HepG2 (cell line): Measurements from ENCODE around the gene IL16. TPM values are rescaled to one million over a fixed set of nuclear protein-coding genes. Genes with fewer than 3 reads are reported as not detected.

Source experiments
- ATAC-seq: fragments of 200-7000 bp; cut with Tn5 transposase; 3 replicates; pipeline ENCODE4 v1.9.1; 2020; ENCODE audit warnings: mild to moderate bottlenecking, moderate library complexity
- BruUV-seq: library from RNA; stranded (reverse); fragments of 400-500 nt; replicated peaks from 2 replicates; lab custom pipeline; 2021; lab: Mats Ljungman, UMichigan
- CTCF ChIA-PET: fragments of 300-600 bp; formaldehyde crosslinking; extraction: SDS; loops from one replicate; lab custom pipeline; 2021; ENCODE audit warnings: low total read pairs, inconsistent platforms, low intra/inter-chr PET ratio; lab: Yijun Ruan, JAX
- POLR2A ChIA-PET: fragments of 350-600 bp; sonication (Branson Sonifier 250); formaldehyde crosslinking; loops from one replicate; lab custom pipeline; 2020; ENCODE audit warnings: antibody characterized with exemption, inconsistent platforms; lab: Yijun Ruan, JAX
- DNase-seq: peaks from one replicate; pipeline ENCODE4 v3.0.0-alpha.2; 2015; ENCODE audit warnings: low spot score
- FAIRE-seq: peaks from 3 replicates; lab custom pipeline; 2011; peaks lifted over from hg19 to GRCh38; lab: Jason Lieb, UNC
- H2AFZ ChIP-seq: one replicate; pipeline ENCODE4 v1.6.1; 2011; ENCODE audit warnings: low read length, inconsistent platforms
- H3K27ac ChIP-seq: fragments of 300-600 bp; 3 replicates; pipeline ENCODE4 v1.8.0; 2011; ENCODE audit warnings: mixed run types, mild to moderate bottlenecking, mixed read lengths, low read length, inconsistent platforms; ENCODE audit not compliant: insufficient read depth; ENCODE audit errors: extremely low read length
- H3K27me3 ChIP-seq, 2 experiments: fragments of 200-600 bp in 1 of 2; 2 replicates in 1 of 2; 3 replicates in 1 of 2; pipeline versions ENCODE4 v1.6.0 to v1.8.0; 2011; ENCODE audit warnings: low read length in 2 of 2, mild to moderate bottlenecking in 2 of 2, moderate library complexity in 2 of 2, inconsistent platforms in 1 of 2; ENCODE audit not compliant: insufficient read depth in 2 of 2, control insufficient read depth in 1 of 2
- H3K36me3 ChIP-seq, 2 experiments: fragments of 200-600 bp in 1 of 2; replicated peaks in 1 of 2; 2 replicates in 1 of 2; 3 replicates in 1 of 2; pipeline versions ENCODE4 v1.5.1 to v1.8.0; 2011; ENCODE audit warnings: low read length in 2 of 2, inconsistent platforms in 1 of 2; ENCODE audit not compliant: insufficient read depth in 2 of 2, control insufficient read depth in 1 of 2
- H3K4me1 ChIP-seq: 2 replicates; pipeline ENCODE4 v1.5.1; 2012; ENCODE audit warnings: low read length, inconsistent platforms; ENCODE audit not compliant: insufficient read depth
- H3K4me2 ChIP-seq: 2 replicates; pipeline ENCODE4 v1.6.0; 2011; ENCODE audit warnings: low read depth, low read length, inconsistent platforms
- H3K4me3 ChIP-seq, 3 experiments: fragments of 200-600 bp in 1 of 3; sonication (generic), shearing (Covaris generic) in 1 of 3; replicated peaks in 1 of 3; 2 replicates each; pipeline ENCODE4 v1.5.1; 2011 to 2016; ENCODE audit warnings: low read length in 3 of 3, inconsistent platforms in 2 of 3, low read depth in 2 of 3, mild to moderate bottlenecking in 2 of 3, control low read depth in 1 of 3, mixed read lengths in 1 of 3; ENCODE audit not compliant: insufficient read depth in 1 of 3
- H3K79me2 ChIP-seq: one replicate; pipeline ENCODE4 v1.6.1; 2011; ENCODE audit warnings: low read length, inconsistent platforms; ENCODE audit not compliant: insufficient read depth
- H3K9ac ChIP-seq: 2 replicates; pipeline ENCODE4 v1.6.0; 2011; ENCODE audit warnings: mild to moderate bottlenecking, low read depth, low read length, inconsistent platforms; ENCODE audit not compliant: insufficient read depth
- H3K9me3 ChIP-seq: 2 replicates; pipeline ENCODE4 v1.5.1; 2012; ENCODE audit warnings: mild to moderate bottlenecking, low read length
- H4K20me1 ChIP-seq: 2 replicates; pipeline ENCODE4 v1.6.0; 2011; ENCODE audit warnings: inconsistent platforms, mild to moderate bottlenecking, low read length, moderate library complexity; ENCODE audit not compliant: insufficient read depth
- DMAP1 ChIP-seq: IDR thresholded peaks from 2 replicates; pipeline ENCODE4 v1.6.1; 2016
- KDM6A ChIP-seq: IDR thresholded peaks from 2 replicates; pipeline ENCODE4 v1.6.1; 2016; ENCODE audit warnings: low read depth
- PHF21A ChIP-seq: sonication (generic); formaldehyde crosslinking; IDR thresholded peaks from 2 replicates; pipeline ENCODE4 v1.5.0; 2020; ENCODE audit warnings: mild to moderate bottlenecking, missing genetic modification reagents
- RBM39 ChIP-seq: fragments of 200-400 bp; formaldehyde crosslinking; IDR thresholded peaks from one replicate; pipeline ENCODE4 v1.6.1; 2018; ENCODE audit warnings: antibody characterized with exemption, mild to moderate bottlenecking, low read depth, low read length; ENCODE audit not compliant: poor library complexity, severe bottlenecking
- ZFP36L1 ChIP-seq: sonication (generic); formaldehyde crosslinking; IDR thresholded peaks from 2 replicates; pipeline ENCODE4 v1.8.0; 2022; ENCODE audit warnings: mild to moderate bottlenecking, missing genetic modification reagents, moderate library complexity
- ZNF224 ChIP-seq: sonication (generic); formaldehyde crosslinking; IDR thresholded peaks from 2 replicates; pipeline ENCODE4 v1.5.0; 2020; ENCODE audit warnings: mild to moderate bottlenecking, missing genetic modification reagents
- WGBS: methylation state at CpG from one replicate; pipeline ENCODE4 v1.1.6; 2017; ENCODE audit warnings: low lambda C conversion rate; 5-methylcytosine and 5-hydroxymethylcytosine counted together
- in situ Hi-C: cut with HindIII; loops from 2 replicates; pipeline ENCODE4 v1.10.0; 2017; ENCODE audit warnings: low pct_unique_long_range_greater_than_20kb; ENCODE audit not compliant: extremely low pct_ligation_motif_present
- intact Hi-C: fragments of 100-400 bp; cut with micrococcal nuclease; formaldehyde crosslinking; loops from one replicate; pipeline ENCODE4 v1.10.0; 2022; ENCODE audit not compliant: unreplicated experiment
- polyA plus RNA-seq, 8 experiments: library from polyadenylated mRNA; depleted of rRNA in 3 of 8; stranded (reverse) in 7 of 8; unstranded in 1 of 8; fragments of >200 nt; fragmentation: Illumina TruSeq in 4 of 8; extraction: Trizol in 4 of 8; gene quantifications; 2 replicates each; pipeline versions ENCODE4 v1.2.1 to v1.2.3, GENCODE V29; 2011 to 2016; ENCODE audit warnings: low read depth in 4 of 8, missing spikeins in 1 of 8, mixed read lengths in 1 of 8; ENCODE audit not compliant: insufficient read depth in 1 of 8
- total RNA-seq, 5 experiments: library from RNA; depleted of rRNA; stranded (reverse); fragments of >200 nt; fragmentation: Illumina TruSeq; extraction: Trizol; gene quantifications; 2 replicates each; pipeline ENCODE4 v1.2.3, GENCODE V29; 2016; ENCODE audit warnings: low read depth in 1 of 5
- TF ChIP-seq, protein P1 (sequence below): sonication (generic); formaldehyde crosslinking; IDR thresholded peaks from 2 replicates; pipeline ENCODE4 v1.4.0; 2020; ENCODE audit warnings: missing genetic modification reagents, borderline replicate concordance
- TF ChIP-seq, protein P2 (sequence below): sonication (generic); formaldehyde crosslinking; IDR thresholded peaks from 2 replicates; pipeline ENCODE4 v1.4.0; 2020; ENCODE audit warnings: missing genetic modification reagents, borderline replicate concordance
- TF ChIP-seq, protein P3 (sequence below): IDR thresholded peaks from 2 replicates; pipeline ENCODE4 v1.6.1; 2018; ENCODE audit warnings: missing genetic modification reagents, mild to moderate bottlenecking, missing compliant biosample characterization
- TF ChIP-seq, protein P4 (sequence below): sonication (generic); formaldehyde crosslinking; conservative IDR thresholded peaks from 2 replicates; pipeline ENCODE4 v1.8.1; 2023; ENCODE audit warnings: missing genetic modification reagents
- TF ChIP-seq, protein P5 (sequence below): sonication (generic); formaldehyde crosslinking; IDR thresholded peaks from 2 replicates; pipeline ENCODE4 v1.4.0; 2020; ENCODE audit warnings: missing genetic modification reagents

IL16 gene
- total and polyA plus RNA-seq, 2 of the 13 experiments (the other 11 are each of a cell fraction or from before 2014, with no cell fraction given) = 0.03 TPM; not detected in 1

DNA sequence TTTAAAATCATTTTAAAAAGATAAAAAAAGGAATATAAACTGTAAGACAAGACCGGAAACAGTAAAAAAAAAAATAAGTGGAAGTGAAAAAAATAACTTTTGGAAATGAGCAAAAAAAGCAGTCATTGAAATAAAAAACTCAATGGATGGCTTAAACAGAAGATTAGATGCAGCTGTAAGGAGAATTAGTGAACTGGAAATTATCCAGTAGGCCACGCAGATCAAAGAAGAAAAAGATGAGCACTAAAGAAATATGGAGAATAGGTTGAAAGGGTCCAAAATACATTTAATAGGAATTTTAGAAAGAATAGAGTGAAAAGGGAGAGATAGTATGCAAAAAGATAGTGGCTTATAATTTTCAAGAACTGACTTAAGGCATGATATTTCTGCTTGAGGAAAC lies 80.3 kb downstream of the IL16 start:
- Histone ChIP-seq H3K79me2 (no peaks in the 10 kb centered on the region), H2AFZ (no peak overlapping the region), H3K4me3 (no peak overlapping the region), H3K4me1 (no peaks in the 10 kb centered on the region), H3K4me2 (no peak overlapping the region), H4K20me1 (no peaks in the 10 kb centered on the region), H3K27ac (no peak overlapping the region), H3K27me3 (peaks cover 0 to 10% of the 10 kb centered on the region in 2 experiments; a peak in 2 of 5 replicates), H3K9ac (no peak overlapping the region), H3K9me3 (no peaks in the 10 kb centered on the region), H3K36me3 (no peaks in the 10 kb centered on the region)
- in situ Hi-C loops (loop anchor here (5.0 kb wide), 1 partner anchor 125 kb away; no protein-coding TSS in a partner anchor), intact Hi-C loops (no loop called here)
- WGBS = 20% methylated on average over 2 of the region's 2 CpGs
- DNase-seq (no peak), FAIRE-seq (no peak), ATAC-seq (no peak)
- ChIA-PET CTCF (interaction anchor here (1.0 kb wide), 1 partner anchor 124 kb away, joined by 3 read pairs; no protein-coding TSS in a partner anchor), POLR2A (no interaction called here)
- no TSS peak for BruUV-seq
- TF ChIP-seq, protein P1, sequence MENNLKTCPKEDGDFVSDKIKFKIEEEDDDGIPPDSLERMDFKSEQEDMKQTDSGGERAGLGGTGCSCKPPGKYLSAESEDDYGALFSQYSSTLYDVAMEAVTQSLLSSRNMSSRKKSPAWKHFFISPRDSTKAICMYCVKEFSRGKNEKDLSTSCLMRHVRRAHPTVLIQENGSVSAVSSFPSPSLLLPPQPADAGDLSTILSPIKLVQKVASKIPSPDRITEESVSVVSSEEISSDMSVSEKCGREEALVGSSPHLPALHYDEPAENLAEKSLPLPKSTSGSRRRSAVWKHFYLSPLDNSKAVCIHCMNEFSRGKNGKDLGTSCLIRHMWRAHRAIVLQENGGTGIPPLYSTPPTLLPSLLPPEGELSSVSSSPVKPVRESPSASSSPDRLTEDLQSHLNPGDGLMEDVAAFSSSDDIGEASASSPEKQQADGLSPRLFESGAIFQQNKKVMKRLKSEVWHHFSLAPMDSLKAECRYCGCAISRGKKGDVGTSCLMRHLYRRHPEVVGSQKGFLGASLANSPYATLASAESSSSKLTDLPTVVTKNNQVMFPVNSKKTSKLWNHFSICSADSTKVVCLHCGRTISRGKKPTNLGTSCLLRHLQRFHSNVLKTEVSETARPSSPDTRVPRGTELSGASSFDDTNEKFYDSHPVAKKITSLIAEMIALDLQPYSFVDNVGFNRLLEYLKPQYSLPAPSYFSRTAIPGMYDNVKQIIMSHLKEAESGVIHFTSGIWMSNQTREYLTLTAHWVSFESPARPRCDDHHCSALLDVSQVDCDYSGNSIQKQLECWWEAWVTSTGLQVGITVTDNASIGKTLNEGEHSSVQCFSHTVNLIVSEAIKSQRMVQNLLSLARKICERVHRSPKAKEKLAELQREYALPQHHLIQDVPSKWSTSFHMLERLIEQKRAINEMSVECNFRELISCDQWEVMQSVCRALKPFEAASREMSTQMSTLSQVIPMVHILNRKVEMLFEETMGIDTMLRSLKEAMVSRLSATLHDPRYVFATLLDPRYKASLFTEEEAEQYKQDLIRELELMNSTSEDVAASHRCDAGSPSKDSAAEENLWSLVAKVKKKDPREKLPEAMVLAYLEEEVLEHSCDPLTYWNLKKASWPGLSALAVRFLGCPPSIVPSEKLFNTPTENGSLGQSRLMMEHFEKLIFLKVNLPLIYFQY = no peak
- TF ChIP-seq, protein P2, sequence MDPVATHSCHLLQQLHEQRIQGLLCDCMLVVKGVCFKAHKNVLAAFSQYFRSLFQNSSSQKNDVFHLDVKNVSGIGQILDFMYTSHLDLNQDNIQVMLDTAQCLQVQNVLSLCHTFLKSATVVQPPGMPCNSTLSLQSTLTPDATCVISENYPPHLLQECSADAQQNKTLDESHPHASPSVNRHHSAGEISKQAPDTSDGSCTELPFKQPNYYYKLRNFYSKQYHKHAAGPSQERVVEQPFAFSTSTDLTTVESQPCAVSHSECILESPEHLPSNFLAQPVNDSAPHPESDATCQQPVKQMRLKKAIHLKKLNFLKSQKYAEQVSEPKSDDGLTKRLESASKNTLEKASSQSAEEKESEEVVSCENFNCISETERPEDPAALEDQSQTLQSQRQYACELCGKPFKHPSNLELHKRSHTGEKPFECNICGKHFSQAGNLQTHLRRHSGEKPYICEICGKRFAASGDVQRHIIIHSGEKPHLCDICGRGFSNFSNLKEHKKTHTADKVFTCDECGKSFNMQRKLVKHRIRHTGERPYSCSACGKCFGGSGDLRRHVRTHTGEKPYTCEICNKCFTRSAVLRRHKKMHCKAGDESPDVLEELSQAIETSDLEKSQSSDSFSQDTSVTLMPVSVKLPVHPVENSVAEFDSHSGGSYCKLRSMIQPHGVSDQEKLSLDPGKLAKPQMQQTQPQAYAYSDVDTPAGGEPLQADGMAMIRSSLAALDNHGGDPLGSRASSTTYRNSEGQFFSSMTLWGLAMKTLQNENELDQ (CRISPR knock-in tag) = no peak
- TF ChIP-seq RBM39 (no peak), KDM6A (CRISPR knock-in tag) (no peak), DMAP1 (CRISPR knock-in tag) (no peak), PHF21A (CRISPR knock-in tag) (no peak), ZNF224 (CRISPR knock-in tag) (no peak), ZFP36L1 (CRISPR knock-in tag) (no peak)
- TF ChIP-seq, protein P3, sequence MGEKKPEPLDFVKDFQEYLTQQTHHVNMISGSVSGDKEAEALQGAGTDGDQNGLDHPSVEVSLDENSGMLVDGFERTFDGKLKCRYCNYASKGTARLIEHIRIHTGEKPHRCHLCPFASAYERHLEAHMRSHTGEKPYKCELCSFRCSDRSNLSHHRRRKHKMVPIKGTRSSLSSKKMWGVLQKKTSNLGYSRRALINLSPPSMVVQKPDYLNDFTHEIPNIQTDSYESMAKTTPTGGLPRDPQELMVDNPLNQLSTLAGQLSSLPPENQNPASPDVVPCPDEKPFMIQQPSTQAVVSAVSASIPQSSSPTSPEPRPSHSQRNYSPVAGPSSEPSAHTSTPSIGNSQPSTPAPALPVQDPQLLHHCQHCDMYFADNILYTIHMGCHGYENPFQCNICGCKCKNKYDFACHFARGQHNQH (CRISPR knock-in tag) = no peak
- TF ChIP-seq, protein P4, sequence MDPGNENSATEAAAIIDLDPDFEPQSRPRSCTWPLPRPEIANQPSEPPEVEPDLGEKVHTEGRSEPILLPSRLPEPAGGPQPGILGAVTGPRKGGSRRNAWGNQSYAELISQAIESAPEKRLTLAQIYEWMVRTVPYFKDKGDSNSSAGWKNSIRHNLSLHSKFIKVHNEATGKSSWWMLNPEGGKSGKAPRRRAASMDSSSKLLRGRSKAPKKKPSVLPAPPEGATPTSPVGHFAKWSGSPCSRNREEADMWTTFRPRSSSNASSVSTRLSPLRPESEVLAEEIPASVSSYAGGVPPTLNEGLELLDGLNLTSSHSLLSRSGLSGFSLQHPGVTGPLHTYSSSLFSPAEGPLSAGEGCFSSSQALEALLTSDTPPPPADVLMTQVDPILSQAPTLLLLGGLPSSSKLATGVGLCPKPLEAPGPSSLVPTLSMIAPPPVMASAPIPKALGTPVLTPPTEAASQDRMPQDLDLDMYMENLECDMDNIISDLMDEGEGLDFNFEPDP (CRISPR knock-in tag) = no peak
- TF ChIP-seq, protein P5, sequence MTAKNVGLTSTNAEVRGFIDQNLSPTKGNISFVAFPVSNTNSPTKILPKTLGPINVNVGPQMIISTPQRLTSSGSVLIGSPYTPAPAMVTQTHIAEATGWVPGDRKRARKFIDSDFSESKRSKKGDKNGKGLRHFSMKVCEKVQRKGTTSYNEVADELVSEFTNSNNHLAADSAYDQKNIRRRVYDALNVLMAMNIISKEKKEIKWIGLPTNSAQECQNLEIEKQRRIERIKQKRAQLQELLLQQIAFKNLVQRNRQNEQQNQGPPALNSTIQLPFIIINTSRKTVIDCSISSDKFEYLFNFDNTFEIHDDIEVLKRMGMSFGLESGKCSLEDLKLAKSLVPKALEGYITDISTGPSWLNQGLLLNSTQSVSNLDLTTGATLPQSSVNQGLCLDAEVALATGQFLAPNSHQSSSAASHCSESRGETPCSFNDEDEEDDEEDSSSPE (CRISPR knock-in tag) = no peak
